KMS-11 (cell line): ENCODE measurements around the gene SLC2A10.

Experiments used
- H2AFZ ChIP-seq: fragments of 200-600 bp; sonication (generic); 2 replicates; pipeline ENCODE4 v1.6.1; 2016; ENCODE audit warnings: antibody characterized with exemption, mixed run types, low read depth
- H3K27ac ChIP-seq: fragments of 200-600 bp; sonication (generic); 2 replicates; pipeline ENCODE4 v1.6.1; 2016; ENCODE audit warnings: mild to moderate bottlenecking, mixed run types
- H3K27me3 ChIP-seq: fragments of 200-600 bp; sonication (generic); 2 replicates; pipeline ENCODE4 v1.6.1; 2017; ENCODE audit warnings: mild to moderate bottlenecking, low read depth, mixed run types, moderate library complexity; ENCODE audit not compliant: insufficient read depth
- H3K36me3 ChIP-seq: fragments of 200-600 bp; sonication (generic); 2 replicates; pipeline ENCODE4 v1.6.1; 2017; ENCODE audit warnings: mild to moderate bottlenecking, mixed run types; ENCODE audit not compliant: insufficient read depth
- H3K4me1 ChIP-seq: fragments of 200-600 bp; sonication (generic); 2 replicates; pipeline ENCODE4 v1.6.1; 2016; ENCODE audit warnings: mild to moderate bottlenecking, low read depth, mixed run types; ENCODE audit not compliant: poor library complexity, severe bottlenecking
- H3K4me2 ChIP-seq: fragments of 200-600 bp; sonication (generic); 2 replicates; pipeline ENCODE4 v1.7.0; 2016; ENCODE audit warnings: mild to moderate bottlenecking, mixed run types
- H3K4me3 ChIP-seq: fragments of 200-600 bp; sonication (generic); IDR thresholded peaks from 2 replicates; pipeline ENCODE4 v1.6.1; 2017; ENCODE audit warnings: low read depth, low read length, mixed read lengths; ENCODE audit not compliant: insufficient read depth
- H3K79me2 ChIP-seq: fragments of 200-600 bp; sonication (generic); 2 replicates; pipeline ENCODE4 v1.6.1; 2016; ENCODE audit warnings: low read depth, mixed run types; ENCODE audit not compliant: insufficient read depth
- H3K9ac ChIP-seq: fragments of 200-600 bp; sonication (generic); 2 replicates; pipeline ENCODE4 v1.6.1; 2016; ENCODE audit warnings: mild to moderate bottlenecking, mixed run types
- H4K20me1 ChIP-seq: fragments of 200-600 bp; sonication (generic); 2 replicates; pipeline ENCODE4 v1.6.1; 2016; ENCODE audit warnings: mild to moderate bottlenecking, mixed run types; ENCODE audit not compliant: insufficient read depth
- CTCF ChIP-seq: fragments of 200-600 bp; sonication (generic); conservative IDR thresholded peaks from 2 replicates; pipeline ENCODE4 v1.6.1; 2017; ENCODE audit warnings: low read depth, mild to moderate bottlenecking, antibody characterized with exemption, low read length, moderate library complexity, mixed read lengths

The SLC2A10 gene

GRCh38 chr20:46690219-46691106, 19.0 kb upstream of the SLC2A10 start:
- H3K4me3 ChIP-seq: no peak overlapping the region
- no peak overlapping the region; the same call in 1 of the 2 replicates for H3K9ac ChIP-seq
- H3K27ac ChIP-seq: no peak overlapping the region; the same call in 1 of the 2 replicates

GRCh38 chr20:46691196-46691595, 18.3 kb upstream of the SLC2A10 start:
- Histone ChIP-seq H3K4me1 (peaks cover 26% of the 10 kb centered on the region), H3K27me3 (no peaks in the 10 kb centered on the region), H3K4me3 (no peak overlapping the region), H2AFZ (no peak overlapping the region), H3K9ac (no peak overlapping the region), H3K36me3 (no peaks in the 10 kb centered on the region), H3K27ac (no peak overlapping the region), H3K79me2 (peaks cover 29% of the 10 kb centered on the region), H4K20me1 (no peaks in the 10 kb centered on the region), H3K4me2 (no peak overlapping the region)
- no peak for TF ChIP-seq CTCF

More at GRCh38 chr20:46690219-46691106, 19.0 kb upstream of the SLC2A10 start:
- no peaks in the 10 kb centered on the region; the same call in 1 of the 2 replicates for H3K36me3 ChIP-seq
- peaks cover 34% of the 10 kb centered on the region for H3K79me2 ChIP-seq
- no peaks in the 10 kb centered on the region for H4K20me1 ChIP-seq
- peaks cover 20% of the 10 kb centered on the region for H3K4me1 ChIP-seq
- H3K27me3 ChIP-seq: no peaks in the 10 kb centered on the region
- H3K4me2 ChIP-seq: peak overlapping the region; percentile 74
- peak overlapping the region; percentile 82 for H2AFZ ChIP-seq
- no peak for TF ChIP-seq CTCF

- Histone ChIP-seq H4K20me1 (no peaks in the 10 kb centered on the region), H3K9ac (no peak overlapping the region), H3K36me3 (no peaks in the 10 kb centered on the region), H3K4me2 (no peak overlapping the region), H3K79me2 (no peaks in the 10 kb centered on the region), H3K27ac (no peak overlapping the region), H2AFZ (no peak overlapping the region), H3K4me1 (peaks cover 14% of the 10 kb centered on the region), H3K27me3 (no peaks in the 10 kb centered on the region), H3K4me3 (no peak overlapping the region)
- TF ChIP-seq CTCF: no peak
These were observed 15.0 kb upstream of the SLC2A10 start for GRCh38 chr20:46694484-46694883.

GRCh38 chr20:46695892-46696291, 13.6 kb upstream of the SLC2A10 start:
- Histone ChIP-seq H3K27ac (no peak overlapping the region), H3K4me2 (no peak overlapping the region), H3K4me1 (peaks cover 7% of the 10 kb centered on the region), H3K9ac (no peak overlapping the region), H2AFZ (no peak overlapping the region), H4K20me1 (no peaks in the 10 kb centered on the region), H3K36me3 (no peaks in the 10 kb centered on the region), H3K27me3 (no peaks in the 10 kb centered on the region), H3K79me2 (no peaks in the 10 kb centered on the region), H3K4me3 (no peak overlapping the region)
- no peak for TF ChIP-seq CTCF
